Bronchial epithelial cell (primary cell): ENCODE data around the gene WIPF1. TPM values are rescaled to one million over a fixed set of nuclear protein-coding genes. Genes with fewer than 3 reads are reported as not detected.

Source experiments
- DNase-seq: peaks from one replicate; pipeline ENCODE4 v3.0.0-alpha.2; 2010; ENCODE audit warnings: low read depth
- FAIRE-seq: peaks from 2 replicates; lab custom pipeline; 2011; peaks lifted over from hg19 to GRCh38; lab: Jason Lieb, UNC
- H3K27me3 ChIP-seq: 2 replicates; pipeline ENCODE4 v1.5.1; 2011; ENCODE audit warnings: low read length; ENCODE audit not compliant: control insufficient read depth, insufficient read depth
- H3K36me3 ChIP-seq: 2 replicates; pipeline ENCODE4 v1.5.1; 2011; ENCODE audit warnings: low read length; ENCODE audit not compliant: control insufficient read depth, insufficient read depth
- H3K4me3 ChIP-seq: 2 replicates; pipeline ENCODE4 v1.5.1; 2011; ENCODE audit warnings: mild to moderate bottlenecking, low read depth, low read length, control low read depth
- CTCF ChIP-seq: IDR thresholded peaks from 2 replicates; pipeline ENCODE4 v1.5.1; 2011; ENCODE audit warnings: mild to moderate bottlenecking, moderate library complexity, low read length, control low read depth, inconsistent platforms; ENCODE audit not compliant: insufficient read depth, severe bottlenecking
- total RNA-seq: library from RNA; depleted of rRNA; stranded (reverse); fragments of >200 nt; gene quantifications from 2 replicates; pipeline ENCODE4 v1.2.1, GENCODE V29; 2014

Gene WIPF1
- total RNA-seq, 1 donor from 2014 or later = 0.26 TPM

GRCh38 chr2:174617120-174617519 is 19.5 kb upstream of the WIPF1 start:
- FAIRE-seq = no peak
- no peaks in the 10 kb centered on the region for H3K27me3 ChIP-seq
- no peak overlapping the region for H3K4me3 ChIP-seq
- no peaks in the 10 kb centered on the region for H3K36me3 ChIP-seq
- no peak for DNase-seq
- peak; percentile 1 for TF ChIP-seq CTCF

GRCh38 chr2:174615871-174616436 is 18.4 kb upstream of the WIPF1 start:
- H3K36me3 ChIP-seq = no peaks in the 10 kb centered on the region
- no peak for TF ChIP-seq CTCF
- H3K27me3 ChIP-seq = no peaks in the 10 kb centered on the region
- H3K4me3 ChIP-seq = no peak overlapping the region
- DNase-seq = peak; percentile 96
- no peak for FAIRE-seq

- no peaks in the 10 kb centered on the region for H3K36me3 ChIP-seq
- no peak for FAIRE-seq
- H3K4me3 ChIP-seq = no peak overlapping the region
- H3K27me3 ChIP-seq = no peaks in the 10 kb centered on the region
- no peak for TF ChIP-seq CTCF
- DNase-seq = peak; percentile 97
These were observed 16.7 kb upstream of the WIPF1 start for GRCh38 chr2:174614261-174614660.

- Histone ChIP-seq H3K4me3 (no peak overlapping the region), H3K27me3 (no peaks in the 10 kb centered on the region), H3K36me3 (no peaks in the 10 kb centered on the region)
- no peak for TF ChIP-seq CTCF
- no peak for DNase-seq
- FAIRE-seq = no peak
These were observed 15.9 kb upstream of the WIPF1 start for GRCh38 chr2:174613531-174613930.

GRCh38 chr2:174612970-174613369 is 15.4 kb upstream of the WIPF1 start:
- H3K4me3 ChIP-seq = no peak overlapping the region
- no peak for TF ChIP-seq CTCF
- FAIRE-seq = no peak
- H3K27me3 ChIP-seq = no peaks in the 10 kb centered on the region
- H3K36me3 ChIP-seq = no peaks in the 10 kb centered on the region
- DNase-seq = no peak

GRCh38 chr2:174611854-174612253 is 14.2 kb upstream of the WIPF1 start:
- Histone ChIP-seq H3K27me3 (no peaks in the 10 kb centered on the region), H3K4me3 (no peak overlapping the region), H3K36me3 (no peaks in the 10 kb centered on the region)
- no peak for FAIRE-seq
- no peak for DNase-seq
- no peak for TF ChIP-seq CTCF
